ENCODE results near the gene TAS2R41. TPM values are rescaled to one million over a fixed set of nuclear protein-coding genes. Genes with fewer than 3 reads are reported as not detected.

Gene TAS2R41
- total RNA-seq, 1 donor from 2014 or later, result not detected

DNA sequence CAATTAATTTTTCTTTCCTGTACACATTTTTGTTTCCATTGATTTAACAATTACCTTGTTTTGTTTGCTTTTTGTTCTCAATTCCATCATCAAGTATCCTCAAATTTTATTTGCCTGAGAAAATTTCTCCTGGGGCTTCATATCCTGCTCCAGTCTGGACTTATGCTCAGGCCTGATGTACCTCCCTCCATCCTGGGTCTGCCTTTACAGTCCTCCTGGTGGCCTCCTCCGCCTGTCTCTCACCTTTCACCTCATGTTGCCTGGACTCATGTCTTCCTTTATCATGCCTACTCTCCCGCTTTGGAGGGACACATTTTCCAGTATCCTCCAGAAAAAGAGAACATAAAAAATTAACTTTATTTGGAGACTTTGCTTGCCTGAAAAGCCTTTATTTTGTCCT lies 46.6 kb upstream of the TAS2R41 start:
- H2AFZ ChIP-seq (ENCODE audit: low read depth, low read length), result no peak overlapping the region
- H3K27ac Mint-ChIP-seq (ENCODE audit: unreplicated experiment), result no peak overlapping the region
- FAIRE-seq, result no peak
- no peaks in the 10 kb centered on the region for H3K9me3 ChIP-seq (ENCODE audit: insufficient read depth, low read depth, low read length)
- H3K36me3 ChIP-seq (ENCODE audit: insufficient read depth, low read length), result no peaks in the 10 kb centered on the region
- H4K20me1 ChIP-seq (ENCODE audit: insufficient read depth, low read length), result no peaks in the 10 kb centered on the region
- H3K4me3 Mint-ChIP-seq (ENCODE audit: unreplicated experiment), result no peak overlapping the region
- no peaks in the 10 kb centered on the region for H3K4me1 ChIP-seq (ENCODE audit: insufficient read depth, low read length)
- H3K36me3 Mint-ChIP-seq (ENCODE audit: low read depth, unreplicated experiment), result no peaks in the 10 kb centered on the region
- no peaks in the 10 kb centered on the region for H3K9me3 Mint-ChIP-seq (ENCODE audit: unreplicated experiment)
- no peak for TF ChIP-seq EZH2 (IDR thresholded peaks at IDR 0.05; ENCODE audit: insufficient read depth, low read length)
- TF ChIP-seq, protein P1, sequence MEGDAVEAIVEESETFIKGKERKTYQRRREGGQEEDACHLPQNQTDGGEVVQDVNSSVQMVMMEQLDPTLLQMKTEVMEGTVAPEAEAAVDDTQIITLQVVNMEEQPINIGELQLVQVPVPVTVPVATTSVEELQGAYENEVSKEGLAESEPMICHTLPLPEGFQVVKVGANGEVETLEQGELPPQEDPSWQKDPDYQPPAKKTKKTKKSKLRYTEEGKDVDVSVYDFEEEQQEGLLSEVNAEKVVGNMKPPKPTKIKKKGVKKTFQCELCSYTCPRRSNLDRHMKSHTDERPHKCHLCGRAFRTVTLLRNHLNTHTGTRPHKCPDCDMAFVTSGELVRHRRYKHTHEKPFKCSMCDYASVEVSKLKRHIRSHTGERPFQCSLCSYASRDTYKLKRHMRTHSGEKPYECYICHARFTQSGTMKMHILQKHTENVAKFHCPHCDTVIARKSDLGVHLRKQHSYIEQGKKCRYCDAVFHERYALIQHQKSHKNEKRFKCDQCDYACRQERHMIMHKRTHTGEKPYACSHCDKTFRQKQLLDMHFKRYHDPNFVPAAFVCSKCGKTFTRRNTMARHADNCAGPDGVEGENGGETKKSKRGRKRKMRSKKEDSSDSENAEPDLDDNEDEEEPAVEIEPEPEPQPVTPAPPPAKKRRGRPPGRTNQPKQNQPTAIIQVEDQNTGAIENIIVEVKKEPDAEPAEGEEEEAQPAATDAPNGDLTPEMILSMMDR (IDR thresholded peaks at IDR 0.05; ENCODE audit: insufficient read depth, low read depth, low read length), result no peak
- no peaks in the 10 kb centered on the region for H3K79me2 ChIP-seq (ENCODE audit: insufficient read depth, low read length)
- H3K9ac ChIP-seq (ENCODE audit: low read length), result no peak overlapping the region
- no peak overlapping the region for H3K4me2 ChIP-seq (ENCODE audit: low read length)
- no peak overlapping the region for H3K4me3 ChIP-seq (ENCODE audit: insufficient read depth, low read depth, low read length)
- H3K27me3 Mint-ChIP-seq (ENCODE audit: low read depth, unreplicated experiment), result no peaks in the 10 kb centered on the region
- peaks cover 4% of the 10 kb centered on the region for H3K4me1 Mint-ChIP-seq (ENCODE audit: low read depth, unreplicated experiment)
- H3K27me3 ChIP-seq (ENCODE audit: insufficient read depth, low read length), result no peaks in the 10 kb centered on the region
- H3K27ac ChIP-seq (ENCODE audit: low read depth, low read length), result no peak overlapping the region
- DNase-seq (ENCODE audit: low read depth), result no peak

DNA sequence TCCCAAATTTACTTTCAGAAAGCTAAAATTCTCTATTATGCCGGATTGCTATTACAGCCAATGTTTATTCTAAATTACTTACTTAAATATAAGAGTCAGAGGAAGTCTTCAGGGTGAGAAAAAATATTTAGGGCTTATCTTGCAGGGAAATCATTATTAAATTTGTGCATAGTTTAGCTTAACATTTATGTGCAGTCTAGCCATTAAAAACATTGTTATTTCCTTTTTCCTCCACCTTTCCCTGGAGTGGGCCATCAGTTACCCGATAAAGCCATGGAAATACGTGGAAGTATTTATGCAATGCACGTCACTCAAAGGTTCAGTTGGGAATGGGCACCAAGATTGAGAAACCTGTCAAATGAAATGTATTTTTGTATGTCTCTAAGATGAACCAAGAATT lies 43.9 kb upstream of the TAS2R41 start:
- Mint-ChIP-seq H3K4me1 (ENCODE audit: low read depth, unreplicated experiment) (no peaks in the 10 kb centered on the region), H3K9me3 (ENCODE audit: unreplicated experiment) (no peaks in the 10 kb centered on the region), H3K36me3 (ENCODE audit: low read depth, unreplicated experiment) (no peaks in the 10 kb centered on the region), H3K27ac (ENCODE audit: unreplicated experiment) (no peak overlapping the region), H3K27me3 (ENCODE audit: low read depth, unreplicated experiment) (peaks cover 10% of the 10 kb centered on the region), H3K4me3 (ENCODE audit: unreplicated experiment) (no peak overlapping the region)
- no peak overlapping the region for H3K9ac ChIP-seq (ENCODE audit: low read length)
- H3K9me3 ChIP-seq (ENCODE audit: insufficient read depth, low read depth, low read length), result no peaks in the 10 kb centered on the region
- no peaks in the 10 kb centered on the region for H3K79me2 ChIP-seq (ENCODE audit: insufficient read depth, low read length)
- no peak for DNase-seq (ENCODE audit: low read depth)
- H2AFZ ChIP-seq (ENCODE audit: low read depth, low read length), result no peak overlapping the region
- no peak for FAIRE-seq
- H3K4me3 ChIP-seq (ENCODE audit: insufficient read depth, low read depth, low read length), result no peak overlapping the region
- TF ChIP-seq, protein P1 (IDR thresholded peaks at IDR 0.05; ENCODE audit: insufficient read depth, low read depth, low read length), result no peak
- TF ChIP-seq EZH2 (IDR thresholded peaks at IDR 0.05; ENCODE audit: insufficient read depth, low read length), result no peak
- no peaks in the 10 kb centered on the region for H3K4me1 ChIP-seq (ENCODE audit: insufficient read depth, low read length)
- no peaks in the 10 kb centered on the region for H3K36me3 ChIP-seq (ENCODE audit: insufficient read depth, low read length)
- no peaks in the 10 kb centered on the region for H3K27me3 ChIP-seq (ENCODE audit: insufficient read depth, low read length)
- no peak overlapping the region for H3K27ac ChIP-seq (ENCODE audit: low read depth, low read length)
- no peaks in the 10 kb centered on the region for H4K20me1 ChIP-seq (ENCODE audit: insufficient read depth, low read length)
- no peak overlapping the region for H3K4me2 ChIP-seq (ENCODE audit: low read length)

DNA sequence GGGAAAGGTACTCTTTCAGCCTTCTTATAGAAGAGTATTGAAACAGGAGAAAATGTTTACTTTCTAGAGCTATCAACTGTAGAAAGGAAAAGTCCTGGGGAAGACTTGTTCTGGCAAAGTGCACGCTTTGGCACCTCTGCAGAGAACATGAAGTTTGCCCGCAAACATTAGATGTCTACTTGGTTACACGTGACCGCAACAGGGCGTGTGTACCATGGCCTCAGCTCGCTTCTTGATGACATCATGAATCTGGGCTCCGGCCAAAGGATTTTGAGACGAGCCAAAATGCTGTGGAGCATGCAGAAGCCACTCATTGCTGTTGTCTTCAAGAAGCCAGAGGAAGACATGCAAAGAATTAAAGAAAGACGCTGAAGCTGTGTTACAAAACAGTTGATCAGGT lies 43.0 kb upstream of the TAS2R41 start:
- Histone ChIP-seq H3K36me3 (ENCODE audit: insufficient read depth, low read length) (no peaks in the 10 kb centered on the region), H3K4me1 (ENCODE audit: insufficient read depth, low read length) (no peaks in the 10 kb centered on the region), H3K9me3 (ENCODE audit: insufficient read depth, low read depth, low read length) (no peaks in the 10 kb centered on the region), H3K27ac (ENCODE audit: low read depth, low read length) (no peak overlapping the region), H2AFZ (ENCODE audit: low read depth, low read length) (no peak overlapping the region), H3K4me3 (ENCODE audit: insufficient read depth, low read depth, low read length) (no peak overlapping the region), H4K20me1 (ENCODE audit: insufficient read depth, low read length) (no peaks in the 10 kb centered on the region), H3K4me2 (ENCODE audit: low read length) (no peak overlapping the region), H3K9ac (ENCODE audit: low read length) (no peak overlapping the region), H3K27me3 (ENCODE audit: insufficient read depth, low read length) (no peaks in the 10 kb centered on the region), H3K79me2 (ENCODE audit: insufficient read depth, low read length) (no peaks in the 10 kb centered on the region)
- no peaks in the 10 kb centered on the region for H3K36me3 Mint-ChIP-seq (ENCODE audit: low read depth, unreplicated experiment)
- H3K27ac Mint-ChIP-seq (ENCODE audit: unreplicated experiment), result no peak overlapping the region
- DNase-seq (ENCODE audit: low read depth) (no peak), FAIRE-seq (no peak)
- no peaks in the 10 kb centered on the region for H3K9me3 Mint-ChIP-seq (ENCODE audit: unreplicated experiment)
- H3K4me1 Mint-ChIP-seq (ENCODE audit: low read depth, unreplicated experiment), result no peaks in the 10 kb centered on the region
- TF ChIP-seq, protein P1 (IDR thresholded peaks at IDR 0.05; ENCODE audit: insufficient read depth, low read depth, low read length), result no peak
- TF ChIP-seq EZH2 (IDR thresholded peaks at IDR 0.05; ENCODE audit: insufficient read depth, low read length), result no peak
- peaks cover 10% of the 10 kb centered on the region for H3K27me3 Mint-ChIP-seq (ENCODE audit: low read depth, unreplicated experiment)
- no peak overlapping the region for H3K4me3 Mint-ChIP-seq (ENCODE audit: unreplicated experiment)
